Psoas muscle (tissue), 8 donors: ENCODE data around the gene ARHGEF16. TPM values are rescaled to one million over a fixed set of nuclear protein-coding genes. Genes with fewer than 3 reads are reported as not detected.
A peak's percentile ranks its signal among the peaks of the same experiment; 100 is the strongest.

Experiments
- ATAC-seq, 4 donors: fragments of 200-7000 bp; cut with Tn5 transposase; one replicate each; pipeline ENCODE4 v1.9.1; 2020; ENCODE audit warnings: moderate library complexity in 3 of 4, mild to moderate bottlenecking in 2 of 4
- DNase-seq, 2 donors: peaks; one replicate each; pipeline ENCODE4 v3.0.0-alpha.2; 2020
- H3K27ac ChIP-seq: fragments of 200-600 bp; one replicate; pipeline ENCODE4 v1.8.0; 2022
- H3K27me3 ChIP-seq, 3 donors: fragments of 200-600 bp in 1 of 3; one replicate each; pipeline versions ENCODE4 v1.6.1 to v1.8.0; 2013 to 2022; ENCODE audit warnings: low read length in 2 of 3, mild to moderate bottlenecking in 2 of 3, moderate library complexity in 1 of 3; ENCODE audit not compliant: insufficient read depth in 3 of 3
- H3K36me3 ChIP-seq, 2 donors: fragments of 200-600 bp in 1 of 2; one replicate each; pipeline versions ENCODE4 v1.6.1 to v1.8.0; 2013 to 2022; ENCODE audit warnings: low read depth in 1 of 2, mild to moderate bottlenecking in 1 of 2, moderate library complexity in 1 of 2; ENCODE audit not compliant: insufficient read depth in 1 of 2
- H3K4me1 ChIP-seq: fragments of 200-600 bp; one replicate; pipeline ENCODE4 v1.8.0; 2022
- H3K4me3 ChIP-seq: fragments of 200-600 bp; one replicate; pipeline ENCODE4 v1.8.0; 2022; ENCODE audit warnings: mild to moderate bottlenecking
- H3K9me3 ChIP-seq: fragments of 200-600 bp; one replicate; pipeline ENCODE4 v1.8.0; 2022
- WGBS, 3 donors: extraction: QIAGEN DNeasy Blood & Tissue Kit; methylation state at CpG; one replicate each; pipeline versions ENCODE4 v1.1.6 to v1.1.7; 2013; 5-methylcytosine and 5-hydroxymethylcytosine counted together
- intact Hi-C, 2 donors: fragments of 100-400 bp; cut with DNase I; formaldehyde crosslinking; loops; one replicate each; pipeline versions ENCODE4 v1.11.0 to v1.14.2; 2022
- polyA plus RNA-seq, 3 donors: library from polyadenylated mRNA; stranded (reverse); fragments of 200-250 nt; gene quantifications; one replicate each; pipeline ENCODE4 v1.2.3, GENCODE V29; 2013
- total RNA-seq, 4 donors: library from RNA; stranded (reverse); fragmentation: NEBNext Ultra II Directional in 2 of 4; extraction: Animal tissue kit (Norgen Biotek cat#: 25700) in 2 of 4; gene quantifications; one replicate each; pipeline versions ENCODE4 v1.2.1 to v1.2.4, GENCODE V29; 2021 to 2023
- TF ChIP-seq, protein P1 (sequence below): fragments of 200-600 bp; IDR thresholded peaks from one replicate; pipeline ENCODE4 v1.8.0; 2022; ENCODE audit warnings: antibody characterized with exemption
- donor health status: healthy with polysubstance abuse.
- donor health status: DM: no; HTN: no; CAD: no; lungs with moderate emphysema.
- donor health status: Bipolar disorder and iron deficiency.
- donor health status: healthy.
- donor health status: DM: yes; HTN: yes; CAD: no.
- donor health status: DM: no; HTN: no; CAD: no.
- donor health status: DM: no; HTN: no; CAD: no.
- donor health status: DM: yes; HTN: yes; CAD: no.

Gene ARHGEF16
- total and polyA plus RNA-seq, 7 donors: 0.29 to 0.56 (median 0.51) TPM

GRCh38 chr1:3524556-3525203 is 70.2 kb downstream of the ARHGEF16 start:
- TF ChIP-seq, protein P1, sequence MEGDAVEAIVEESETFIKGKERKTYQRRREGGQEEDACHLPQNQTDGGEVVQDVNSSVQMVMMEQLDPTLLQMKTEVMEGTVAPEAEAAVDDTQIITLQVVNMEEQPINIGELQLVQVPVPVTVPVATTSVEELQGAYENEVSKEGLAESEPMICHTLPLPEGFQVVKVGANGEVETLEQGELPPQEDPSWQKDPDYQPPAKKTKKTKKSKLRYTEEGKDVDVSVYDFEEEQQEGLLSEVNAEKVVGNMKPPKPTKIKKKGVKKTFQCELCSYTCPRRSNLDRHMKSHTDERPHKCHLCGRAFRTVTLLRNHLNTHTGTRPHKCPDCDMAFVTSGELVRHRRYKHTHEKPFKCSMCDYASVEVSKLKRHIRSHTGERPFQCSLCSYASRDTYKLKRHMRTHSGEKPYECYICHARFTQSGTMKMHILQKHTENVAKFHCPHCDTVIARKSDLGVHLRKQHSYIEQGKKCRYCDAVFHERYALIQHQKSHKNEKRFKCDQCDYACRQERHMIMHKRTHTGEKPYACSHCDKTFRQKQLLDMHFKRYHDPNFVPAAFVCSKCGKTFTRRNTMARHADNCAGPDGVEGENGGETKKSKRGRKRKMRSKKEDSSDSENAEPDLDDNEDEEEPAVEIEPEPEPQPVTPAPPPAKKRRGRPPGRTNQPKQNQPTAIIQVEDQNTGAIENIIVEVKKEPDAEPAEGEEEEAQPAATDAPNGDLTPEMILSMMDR: no peak
- no peak overlapping the region for H3K27ac ChIP-seq
- no peaks in the 10 kb centered on the region for H3K9me3 ChIP-seq
- H3K36me3 ChIP-seq: no peaks in the 10 kb centered on the region
- 86 to 90% (median 90%) methylated on average over 20 of the region's 20 CpGs for WGBS, 3 donors
- DNase-seq (no peak), ATAC-seq (no peak)
- peaks cover 7% of the 10 kb centered on the region for H3K4me1 ChIP-seq
- H3K4me3 ChIP-seq: no peak overlapping the region
- H3K27me3 ChIP-seq: no peaks in the 10 kb centered on the region
- intact Hi-C loops: no loop called here

- H3K4me3 ChIP-seq: no peak overlapping the region
- no peak for DNase-seq
- peaks cover 18% of the 10 kb centered on the region for H3K4me1 ChIP-seq
These were observed 71.4 kb downstream of the ARHGEF16 start for GRCh38 chr1:3525551-3526482.

GRCh38 chr1:3527774-3528173 is 73.3 kb downstream of the ARHGEF16 start:
- no peaks in the 10 kb centered on the region for H3K36me3 ChIP-seq
- intact Hi-C loops: loop anchor here in 1 of 2 donors (2.0 kb wide), 1 partner anchor 21 kb away; no protein-coding TSS in a partner anchor
- peaks cover 19% of the 10 kb centered on the region for H3K4me1 ChIP-seq
- TF ChIP-seq, protein P1: no peak
- no peak for ATAC-seq
- WGBS, 3 donors: 78 to 87% (median 80%) methylated on average over 12 of the region's 12 CpGs
- H3K9me3 ChIP-seq: no peaks in the 10 kb centered on the region
- H3K27ac ChIP-seq: no peak overlapping the region
- H3K27me3 ChIP-seq: no peaks in the 10 kb centered on the region
- H3K4me3 ChIP-seq: no peak overlapping the region
- DNase-seq: no peak

More at GRCh38 chr1:3525551-3526482, 71.4 kb downstream of the ARHGEF16 start:
- 82 to 84% (median 82%) methylated on average over 20 to 24 of the region's 24 CpGs for WGBS, 3 donors
- intact Hi-C loops: no loop called here
- TF ChIP-seq, protein P1: no peak
- Histone ChIP-seq H3K27ac (no peak overlapping the region), H3K27me3 (no peaks in the 10 kb centered on the region), H3K36me3 (no peaks in the 10 kb centered on the region), H3K9me3 (no peaks in the 10 kb centered on the region)
- no peak for ATAC-seq

DNA sequence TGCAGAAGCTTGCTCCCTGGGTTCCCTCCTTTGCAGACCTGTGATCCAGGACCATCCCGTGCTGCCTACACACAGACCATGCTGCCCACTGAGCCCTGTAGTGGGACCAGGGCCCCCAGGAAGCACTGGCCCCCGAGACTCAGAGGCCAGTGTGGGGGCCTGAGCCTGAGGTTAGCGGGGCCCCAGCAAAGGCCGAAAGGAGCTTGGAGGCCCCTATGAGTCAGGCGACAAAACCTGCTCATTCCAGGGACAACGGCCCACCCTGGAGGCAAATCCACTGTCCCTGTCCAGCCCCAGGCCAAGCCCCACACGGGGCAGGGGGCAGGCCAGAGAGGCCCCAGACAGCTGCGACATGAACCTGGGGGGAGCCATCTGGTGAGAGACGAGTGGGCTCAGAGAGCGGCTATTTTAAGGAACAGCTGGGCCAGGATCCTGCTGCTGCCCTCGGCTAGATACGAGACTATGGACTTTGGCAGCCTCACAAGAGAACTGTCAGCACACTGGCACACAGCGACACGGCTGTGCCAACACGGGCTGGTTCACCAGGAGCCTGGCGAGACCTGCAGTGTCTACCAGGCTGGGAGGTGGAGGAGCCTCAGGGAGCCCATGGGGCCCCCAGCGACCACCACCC is 74.7 kb downstream of the ARHGEF16 start:
- Histone ChIP-seq H3K4me3 (peak overlapping the region; percentile 71), H3K9me3 (no peaks in the 10 kb centered on the region), H3K36me3 (no peaks in the 10 kb centered on the region), H3K27me3 (no peaks in the 10 kb centered on the region), H3K4me1 (peaks cover 19% of the 10 kb centered on the region), H3K27ac (peak overlapping the region; percentile 75)
- TF ChIP-seq, protein P1: no peak
- peak; percentile 85 to 92 (median 88) for ATAC-seq
- DNase-seq: peak; percentile 69 to 89
- intact Hi-C loops: loop anchor here in 1 of 2 donors (2.0 kb wide), 1 partner anchor 22 kb away; no protein-coding TSS in a partner anchor
- 27 to 32% (median 28%) methylated on average over 17 of the region's 17 CpGs for WGBS, 3 donors
